Measurements from ENCODE around the gene NEU2.

DNA sequence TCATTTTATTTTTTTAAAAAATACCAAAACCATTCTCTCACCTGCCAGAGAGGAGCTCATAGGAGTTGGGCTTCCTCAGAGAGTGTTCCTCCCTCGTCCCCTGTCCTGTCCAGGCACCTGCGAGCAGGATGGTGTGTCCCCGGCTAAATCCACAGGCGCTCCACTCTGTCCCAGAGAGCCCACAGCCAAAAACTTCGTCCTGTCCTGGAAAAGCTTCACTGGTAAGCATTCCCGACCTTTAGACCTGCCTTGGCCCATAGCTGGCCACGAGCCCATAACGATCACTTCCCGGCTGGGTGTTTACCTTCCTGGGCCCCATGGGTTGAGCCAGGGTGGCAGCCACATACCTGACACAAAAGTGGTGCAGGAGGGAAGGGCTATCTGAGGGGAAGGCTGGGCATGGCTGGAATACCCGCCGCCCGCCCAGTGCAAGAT lies 19.4 kb upstream of the NEU2 start, which contains the start of gene NGEF:
- TF ChIP-seq, protein P1, sequence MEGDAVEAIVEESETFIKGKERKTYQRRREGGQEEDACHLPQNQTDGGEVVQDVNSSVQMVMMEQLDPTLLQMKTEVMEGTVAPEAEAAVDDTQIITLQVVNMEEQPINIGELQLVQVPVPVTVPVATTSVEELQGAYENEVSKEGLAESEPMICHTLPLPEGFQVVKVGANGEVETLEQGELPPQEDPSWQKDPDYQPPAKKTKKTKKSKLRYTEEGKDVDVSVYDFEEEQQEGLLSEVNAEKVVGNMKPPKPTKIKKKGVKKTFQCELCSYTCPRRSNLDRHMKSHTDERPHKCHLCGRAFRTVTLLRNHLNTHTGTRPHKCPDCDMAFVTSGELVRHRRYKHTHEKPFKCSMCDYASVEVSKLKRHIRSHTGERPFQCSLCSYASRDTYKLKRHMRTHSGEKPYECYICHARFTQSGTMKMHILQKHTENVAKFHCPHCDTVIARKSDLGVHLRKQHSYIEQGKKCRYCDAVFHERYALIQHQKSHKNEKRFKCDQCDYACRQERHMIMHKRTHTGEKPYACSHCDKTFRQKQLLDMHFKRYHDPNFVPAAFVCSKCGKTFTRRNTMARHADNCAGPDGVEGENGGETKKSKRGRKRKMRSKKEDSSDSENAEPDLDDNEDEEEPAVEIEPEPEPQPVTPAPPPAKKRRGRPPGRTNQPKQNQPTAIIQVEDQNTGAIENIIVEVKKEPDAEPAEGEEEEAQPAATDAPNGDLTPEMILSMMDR (IDR thresholded peaks at IDR 0.05; ENCODE audit: low read depth, low read length, missing input control) = no peak
- TF ChIP-seq HNF4A (conservative IDR thresholded peaks at IDR 0.05) (peak; percentile 92 to 93), SP1 (IDR thresholded peaks at IDR 0.05) (peak; percentile 96), RAD21 (IDR thresholded peaks at IDR 0.05) (peak; percentile 38 to 59), JUND (IDR thresholded peaks at IDR 0.05) (peak in 1 of 2 donors; percentile 56), TAF1 (conservative IDR thresholded peaks at IDR 0.05) (peak; percentile 75), GABPA (IDR thresholded peaks at IDR 0.05 in 1 of 2, conservative IDR thresholded peaks at IDR 0.05 in 1 of 2) (peak in 1 of 2 donors; percentile 84)
- TF ChIP-seq, protein P2, sequence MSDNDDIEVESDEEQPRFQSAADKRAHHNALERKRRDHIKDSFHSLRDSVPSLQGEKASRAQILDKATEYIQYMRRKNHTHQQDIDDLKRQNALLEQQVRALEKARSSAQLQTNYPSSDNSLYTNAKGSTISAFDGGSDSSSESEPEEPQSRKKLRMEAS (IDR thresholded peaks at IDR 0.05) = peak; percentile 99
- TF ChIP-seq, protein P3, sequence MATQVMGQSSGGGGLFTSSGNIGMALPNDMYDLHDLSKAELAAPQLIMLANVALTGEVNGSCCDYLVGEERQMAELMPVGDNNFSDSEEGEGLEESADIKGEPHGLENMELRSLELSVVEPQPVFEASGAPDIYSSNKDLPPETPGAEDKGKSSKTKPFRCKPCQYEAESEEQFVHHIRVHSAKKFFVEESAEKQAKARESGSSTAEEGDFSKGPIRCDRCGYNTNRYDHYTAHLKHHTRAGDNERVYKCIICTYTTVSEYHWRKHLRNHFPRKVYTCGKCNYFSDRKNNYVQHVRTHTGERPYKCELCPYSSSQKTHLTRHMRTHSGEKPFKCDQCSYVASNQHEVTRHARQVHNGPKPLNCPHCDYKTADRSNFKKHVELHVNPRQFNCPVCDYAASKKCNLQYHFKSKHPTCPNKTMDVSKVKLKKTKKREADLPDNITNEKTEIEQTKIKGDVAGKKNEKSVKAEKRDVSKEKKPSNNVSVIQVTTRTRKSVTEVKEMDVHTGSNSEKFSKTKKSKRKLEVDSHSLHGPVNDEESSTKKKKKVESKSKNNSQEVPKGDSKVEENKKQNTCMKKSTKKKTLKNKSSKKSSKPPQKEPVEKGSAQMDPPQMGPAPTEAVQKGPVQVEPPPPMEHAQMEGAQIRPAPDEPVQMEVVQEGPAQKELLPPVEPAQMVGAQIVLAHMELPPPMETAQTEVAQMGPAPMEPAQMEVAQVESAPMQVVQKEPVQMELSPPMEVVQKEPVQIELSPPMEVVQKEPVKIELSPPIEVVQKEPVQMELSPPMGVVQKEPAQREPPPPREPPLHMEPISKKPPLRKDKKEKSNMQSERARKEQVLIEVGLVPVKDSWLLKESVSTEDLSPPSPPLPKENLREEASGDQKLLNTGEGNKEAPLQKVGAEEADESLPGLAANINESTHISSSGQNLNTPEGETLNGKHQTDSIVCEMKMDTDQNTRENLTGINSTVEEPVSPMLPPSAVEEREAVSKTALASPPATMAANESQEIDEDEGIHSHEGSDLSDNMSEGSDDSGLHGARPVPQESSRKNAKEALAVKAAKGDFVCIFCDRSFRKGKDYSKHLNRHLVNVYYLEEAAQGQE (IDR thresholded peaks at IDR 0.05) = peak; percentile 91
